GM12875 (cell line): ENCODE data around the gene CAMKK1.
"Not testable (repeated sequence)": the region's sequence is repeated elsewhere in the genome, so short reads cannot be mapped to it uniquely, and the experiment has no call there.

Experiments used
- H3K4me3 ChIP-seq: one replicate; pipeline ENCODE4 v1.5.1; 2011; ENCODE audit warnings: low read depth, low read length, control low read depth
- TF ChIP-seq, protein P1 (sequence below): IDR thresholded peaks from 2 replicates; pipeline ENCODE4 v1.5.1; 2011; ENCODE audit warnings: low read depth, mild to moderate bottlenecking, control low read depth, inconsistent platforms, low read length, moderate library complexity, borderline replicate concordance; ENCODE audit not compliant: insufficient read depth

Gene CAMKK1

DNA sequence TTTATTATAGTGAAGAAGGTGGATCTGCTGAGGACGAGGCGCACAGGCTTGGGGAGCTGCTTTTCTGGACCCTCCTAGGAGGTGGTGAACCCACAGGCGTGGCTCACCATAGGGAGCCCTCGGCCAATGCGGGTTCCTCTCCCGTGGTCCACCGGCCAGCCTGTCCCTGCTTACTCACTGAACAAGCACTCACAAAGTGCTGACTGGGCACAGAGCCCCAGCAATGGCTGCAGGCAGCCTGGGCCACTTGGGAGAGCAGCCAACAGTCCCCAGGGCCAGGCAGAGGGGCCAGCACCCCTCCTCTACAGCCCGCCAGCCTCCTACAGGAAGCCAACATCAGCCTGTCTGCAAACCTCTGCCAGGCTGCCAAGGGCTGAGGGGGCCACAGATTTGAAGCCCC is 27.7 kb downstream of the CAMKK1 start:
- no peak overlapping the region for H3K4me3 ChIP-seq
- TF ChIP-seq, protein P1, sequence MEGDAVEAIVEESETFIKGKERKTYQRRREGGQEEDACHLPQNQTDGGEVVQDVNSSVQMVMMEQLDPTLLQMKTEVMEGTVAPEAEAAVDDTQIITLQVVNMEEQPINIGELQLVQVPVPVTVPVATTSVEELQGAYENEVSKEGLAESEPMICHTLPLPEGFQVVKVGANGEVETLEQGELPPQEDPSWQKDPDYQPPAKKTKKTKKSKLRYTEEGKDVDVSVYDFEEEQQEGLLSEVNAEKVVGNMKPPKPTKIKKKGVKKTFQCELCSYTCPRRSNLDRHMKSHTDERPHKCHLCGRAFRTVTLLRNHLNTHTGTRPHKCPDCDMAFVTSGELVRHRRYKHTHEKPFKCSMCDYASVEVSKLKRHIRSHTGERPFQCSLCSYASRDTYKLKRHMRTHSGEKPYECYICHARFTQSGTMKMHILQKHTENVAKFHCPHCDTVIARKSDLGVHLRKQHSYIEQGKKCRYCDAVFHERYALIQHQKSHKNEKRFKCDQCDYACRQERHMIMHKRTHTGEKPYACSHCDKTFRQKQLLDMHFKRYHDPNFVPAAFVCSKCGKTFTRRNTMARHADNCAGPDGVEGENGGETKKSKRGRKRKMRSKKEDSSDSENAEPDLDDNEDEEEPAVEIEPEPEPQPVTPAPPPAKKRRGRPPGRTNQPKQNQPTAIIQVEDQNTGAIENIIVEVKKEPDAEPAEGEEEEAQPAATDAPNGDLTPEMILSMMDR, result no peak

- TF ChIP-seq, protein P1, result no peak
- H3K4me3 ChIP-seq, result no peak overlapping the region
Measured at GRCh38 chr17:3864534-3864933, 28.3 kb downstream of the CAMKK1 start.

- TF ChIP-seq, protein P1, result no peak
- no peak overlapping the region for H3K4me3 ChIP-seq
Measured at GRCh38 chr17:3861761-3862681, 30.8 kb downstream of the CAMKK1 start.

DNA sequence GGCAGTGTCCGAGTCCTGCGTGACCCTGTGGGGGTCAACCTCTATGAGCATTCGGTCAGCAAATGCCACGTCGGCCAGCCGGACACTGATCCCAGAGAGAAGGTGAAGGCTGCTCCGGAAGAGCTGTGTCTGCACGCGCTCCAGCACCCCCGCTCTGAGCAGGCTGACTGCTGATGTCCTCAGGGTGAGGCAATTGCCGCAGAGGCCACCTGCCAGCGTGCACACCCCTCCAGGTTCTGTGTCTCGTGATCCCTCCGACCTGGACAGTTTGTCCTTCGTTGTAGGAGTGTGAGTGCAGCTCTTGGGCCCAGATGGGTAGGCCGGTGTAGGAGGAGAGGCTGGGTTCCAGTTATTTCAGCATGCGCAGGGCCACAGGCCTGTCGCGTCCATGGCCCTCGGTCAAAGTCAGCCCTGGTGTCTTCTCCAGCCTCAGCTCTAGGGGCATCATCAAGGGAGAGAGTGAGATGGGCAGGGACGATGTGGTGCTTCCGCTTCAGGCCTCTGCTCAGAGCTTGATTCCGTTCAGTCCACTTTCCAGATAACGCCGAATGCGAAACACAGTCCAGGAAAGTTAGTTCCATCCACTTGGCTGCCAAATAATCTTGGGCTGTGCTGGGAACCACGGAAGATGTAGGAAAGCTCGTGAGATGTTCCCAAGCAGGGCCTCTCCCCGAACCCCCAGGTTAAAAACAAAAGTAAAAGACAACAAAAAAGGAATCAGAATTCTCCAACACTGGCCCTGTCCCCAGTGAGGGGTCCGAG is 31.7 kb downstream of the CAMKK1 start:
- TF ChIP-seq, protein P1, result no peak
- no peak overlapping the region for H3K4me3 ChIP-seq

DNA sequence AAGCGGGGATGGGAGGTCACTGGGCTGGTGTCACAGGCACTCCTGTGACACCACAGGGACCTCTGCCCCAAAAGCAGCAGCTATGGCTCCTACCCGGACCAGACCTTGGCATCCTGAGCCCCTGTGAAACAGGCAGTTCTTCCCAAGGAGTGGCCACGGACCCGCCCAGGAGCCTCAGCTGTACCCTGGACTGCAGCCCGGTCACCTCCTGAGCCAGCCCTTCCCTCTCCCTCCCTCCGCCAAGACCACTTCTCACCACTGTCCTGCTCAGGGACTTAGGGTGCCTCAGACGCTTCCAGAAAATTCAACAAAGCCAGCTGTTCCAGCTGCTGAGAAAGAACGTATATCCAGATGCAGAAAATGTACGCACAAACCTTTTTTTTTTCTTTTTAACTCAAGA is 32.9 kb downstream of the CAMKK1 start:
- TF ChIP-seq, protein P1, result no peak

DNA sequence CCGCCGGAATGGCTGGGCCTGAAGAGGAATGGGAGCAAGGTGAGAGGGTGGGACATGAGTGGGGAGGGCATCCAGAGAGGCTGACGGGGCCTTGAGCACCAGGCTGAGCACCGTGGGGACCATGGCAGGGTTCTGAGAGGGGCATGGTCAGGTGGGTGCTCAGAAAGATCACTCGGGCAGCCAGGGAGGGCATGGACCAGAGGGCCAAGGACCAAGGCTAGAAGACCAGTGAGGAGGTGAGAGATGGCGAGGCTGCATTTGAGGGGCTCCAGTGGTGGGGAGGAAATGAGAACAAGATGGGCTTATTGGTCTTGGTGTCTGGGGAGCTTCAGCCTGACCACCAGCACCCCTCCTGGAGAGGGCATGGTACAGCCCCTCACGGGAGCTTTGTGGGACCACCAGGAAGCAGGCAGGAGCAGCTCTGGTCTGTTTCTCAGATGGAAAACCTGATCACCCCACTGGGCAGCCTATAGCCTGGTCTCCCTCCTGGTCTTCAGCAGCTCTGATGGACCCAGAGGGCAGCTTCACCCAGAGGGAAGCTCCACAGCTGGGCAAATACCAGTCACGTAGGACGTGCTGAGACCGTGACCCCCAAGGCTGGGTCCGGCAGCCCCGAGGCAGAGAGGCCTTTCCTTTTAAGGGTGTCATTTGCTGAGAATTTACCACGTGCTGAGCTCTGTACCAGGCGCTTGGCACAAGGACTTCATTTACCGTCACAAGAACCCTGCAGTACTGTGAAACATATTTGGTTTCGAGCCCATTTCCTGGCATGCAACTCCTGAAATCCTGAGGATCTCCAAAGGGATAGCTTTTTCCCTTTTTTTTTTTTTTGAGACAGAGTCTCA is 35.4 kb downstream of the CAMKK1 start:
- TF ChIP-seq, protein P1, result no peak
- H3K4me3 ChIP-seq, result no peak overlapping the region

More for the DNA sequence above, 32.9 kb downstream of the CAMKK1 start:
- H3K4me3 ChIP-seq, result no peak overlapping the region

- H3K4me3 ChIP-seq, result not testable (repeated sequence)
Measured at GRCh38 chr17:3854204-3854603, 38.6 kb downstream of the CAMKK1 start.
